Fibroblast of the aortic adventitia (primary cell): Measurements from ENCODE around the gene MEF2C. TPM values are rescaled to one million over a fixed set of nuclear protein-coding genes. Genes with fewer than 3 reads are reported as not detected.
"Not testable (repeated sequence)": the region's sequence is repeated elsewhere in the genome, so short reads cannot be mapped to it uniquely, and the experiment has no call there.

ENCODE experiments used
- DNase-seq: peaks from one replicate; pipeline ENCODE4 v3.0.0-alpha.2; 2010; ENCODE audit warnings: low read depth
- H3K4me3 ChIP-seq: 2 replicates; pipeline ENCODE4 v1.5.1; 2011; ENCODE audit warnings: low read depth, mild to moderate bottlenecking, control low read depth, low read length, moderate library complexity
- total RNA-seq: library from RNA; depleted of rRNA; stranded (reverse); fragments of >200 nt; gene quantifications from 2 replicates; pipeline ENCODE4 v1.2.3, GENCODE V29; 2012; ENCODE audit warnings: low replicate concordance
- TF ChIP-seq, protein P1 (sequence below): IDR thresholded peaks from 2 replicates; pipeline ENCODE4 v1.5.1; 2011; ENCODE audit warnings: mild to moderate bottlenecking, low read length, control low read depth, inconsistent platforms; ENCODE audit not compliant: insufficient read depth

The MEF2C gene
- total RNA-seq, 1 donor, result 38.6 TPM

DNA sequence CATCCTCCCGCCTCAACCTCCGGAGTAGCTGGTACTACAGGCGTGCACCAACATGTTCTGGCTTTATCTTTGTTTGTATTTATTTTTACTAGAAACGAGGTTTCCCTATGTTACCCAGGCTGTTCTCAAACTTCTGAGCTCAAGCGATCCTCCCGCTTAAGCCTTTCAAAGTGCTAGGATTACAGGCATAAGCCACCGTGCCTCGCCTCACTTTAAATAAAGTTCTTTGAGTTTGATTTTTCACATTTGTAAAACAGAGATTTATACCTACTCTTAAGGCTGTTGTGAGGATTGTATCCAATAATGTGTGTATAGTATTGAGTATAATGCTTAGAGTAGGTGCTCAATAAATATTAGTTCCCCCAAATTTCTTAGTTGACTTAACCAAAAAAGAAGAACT, 75.7 kb downstream of the MEF2C start:
- TF ChIP-seq, protein P1, sequence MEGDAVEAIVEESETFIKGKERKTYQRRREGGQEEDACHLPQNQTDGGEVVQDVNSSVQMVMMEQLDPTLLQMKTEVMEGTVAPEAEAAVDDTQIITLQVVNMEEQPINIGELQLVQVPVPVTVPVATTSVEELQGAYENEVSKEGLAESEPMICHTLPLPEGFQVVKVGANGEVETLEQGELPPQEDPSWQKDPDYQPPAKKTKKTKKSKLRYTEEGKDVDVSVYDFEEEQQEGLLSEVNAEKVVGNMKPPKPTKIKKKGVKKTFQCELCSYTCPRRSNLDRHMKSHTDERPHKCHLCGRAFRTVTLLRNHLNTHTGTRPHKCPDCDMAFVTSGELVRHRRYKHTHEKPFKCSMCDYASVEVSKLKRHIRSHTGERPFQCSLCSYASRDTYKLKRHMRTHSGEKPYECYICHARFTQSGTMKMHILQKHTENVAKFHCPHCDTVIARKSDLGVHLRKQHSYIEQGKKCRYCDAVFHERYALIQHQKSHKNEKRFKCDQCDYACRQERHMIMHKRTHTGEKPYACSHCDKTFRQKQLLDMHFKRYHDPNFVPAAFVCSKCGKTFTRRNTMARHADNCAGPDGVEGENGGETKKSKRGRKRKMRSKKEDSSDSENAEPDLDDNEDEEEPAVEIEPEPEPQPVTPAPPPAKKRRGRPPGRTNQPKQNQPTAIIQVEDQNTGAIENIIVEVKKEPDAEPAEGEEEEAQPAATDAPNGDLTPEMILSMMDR, result no peak
- H3K4me3 ChIP-seq, result no peak overlapping the region
- DNase-seq, result no peak

DNA sequence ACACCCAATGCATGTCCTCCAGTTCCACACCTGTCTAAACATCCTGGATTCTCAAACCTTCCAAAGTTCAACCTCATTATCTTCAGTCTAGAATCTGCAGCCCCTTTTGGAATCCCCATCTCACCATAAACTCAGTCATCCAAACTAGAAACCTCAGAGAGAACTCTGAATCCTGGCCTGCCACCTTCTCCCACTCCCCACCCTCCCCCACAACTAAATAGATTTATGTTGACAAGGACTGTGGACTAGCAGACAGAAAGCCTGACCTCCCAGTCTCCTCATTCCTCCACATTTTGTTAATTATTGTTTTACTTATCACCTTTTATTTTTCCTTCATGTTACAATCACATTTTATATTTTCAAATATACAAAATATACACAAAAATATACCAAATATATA, 76.6 kb downstream of the MEF2C start:
- no peak overlapping the region for H3K4me3 ChIP-seq
- TF ChIP-seq, protein P1, result no peak
- DNase-seq, result no peak

DNA sequence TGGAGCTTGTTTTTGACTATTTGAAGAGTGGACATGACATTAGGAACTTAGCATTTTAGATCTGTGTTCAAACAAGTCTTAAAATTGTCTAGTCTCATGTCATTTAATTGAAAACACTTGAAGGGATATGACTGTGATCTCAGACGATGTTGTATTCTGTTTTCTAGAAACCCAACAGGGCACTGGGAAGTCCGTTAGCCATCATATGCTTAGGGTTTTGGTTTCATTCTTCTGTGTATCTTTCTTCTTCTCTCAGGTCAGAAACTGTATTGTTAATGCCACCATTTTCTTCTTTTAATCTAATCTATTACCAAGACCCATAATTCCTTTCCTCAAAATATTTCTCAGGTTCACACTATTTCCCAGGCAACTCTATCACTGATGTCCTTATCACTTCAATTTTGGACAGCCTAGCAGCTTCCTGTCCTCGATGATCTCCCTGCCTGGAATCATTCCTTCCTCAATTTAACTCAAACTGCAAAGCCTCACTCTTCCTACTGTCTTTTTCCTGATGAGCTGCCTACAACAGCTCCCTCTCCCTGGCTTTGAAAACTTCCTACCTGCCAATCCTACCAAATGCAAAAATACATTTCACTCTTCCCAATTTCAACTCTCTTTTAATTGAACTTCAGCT, 77.7 kb downstream of the MEF2C start:
- H3K4me3 ChIP-seq, result no peak overlapping the region
- TF ChIP-seq, protein P1, result no peak
- DNase-seq, result no peak

DNA sequence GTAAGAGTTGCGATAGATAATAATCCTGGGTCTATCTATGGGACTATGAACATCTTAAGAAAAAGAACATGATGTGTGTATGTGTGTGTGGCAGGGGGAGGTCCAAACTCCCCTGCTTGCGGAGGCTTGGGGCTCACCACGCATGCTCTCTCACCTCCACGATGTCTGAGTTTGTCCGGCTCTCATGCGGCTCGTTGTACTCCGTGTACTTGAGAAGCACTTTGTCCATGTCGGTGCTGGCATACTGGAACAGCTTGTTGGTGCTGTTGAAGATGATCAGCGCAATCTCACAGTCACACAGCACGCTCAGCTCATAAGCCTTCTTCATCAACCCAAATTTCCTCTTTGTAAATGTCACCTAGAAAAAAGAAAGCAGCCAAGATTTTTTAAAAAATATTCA, 78.5 kb downstream of the MEF2C start:
- DNase-seq, result no peak
- TF ChIP-seq, protein P1, result no peak
- H3K4me3 ChIP-seq, result no peak overlapping the region

DNA sequence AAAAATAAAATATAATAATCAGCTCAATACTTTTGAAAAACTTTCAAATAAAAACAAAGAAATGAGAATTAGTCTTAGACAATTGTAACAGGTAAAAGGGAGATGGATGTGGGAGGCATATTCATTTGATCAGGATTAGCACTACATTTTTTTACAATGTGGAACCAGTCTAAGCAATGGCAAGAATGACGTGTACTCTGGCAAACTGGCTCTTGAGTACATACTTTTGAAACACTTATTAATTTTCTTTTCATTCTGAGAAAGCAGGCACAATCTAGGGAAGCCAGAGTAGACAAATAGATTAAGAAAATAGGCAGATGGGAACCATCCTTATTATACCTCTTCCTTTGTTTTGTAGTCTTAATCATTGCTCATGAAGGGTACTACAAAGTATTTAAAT, 79.7 kb downstream of the MEF2C start:
- TF ChIP-seq, protein P1, result no peak
- no peak for DNase-seq
- no peak overlapping the region for H3K4me3 ChIP-seq

DNA sequence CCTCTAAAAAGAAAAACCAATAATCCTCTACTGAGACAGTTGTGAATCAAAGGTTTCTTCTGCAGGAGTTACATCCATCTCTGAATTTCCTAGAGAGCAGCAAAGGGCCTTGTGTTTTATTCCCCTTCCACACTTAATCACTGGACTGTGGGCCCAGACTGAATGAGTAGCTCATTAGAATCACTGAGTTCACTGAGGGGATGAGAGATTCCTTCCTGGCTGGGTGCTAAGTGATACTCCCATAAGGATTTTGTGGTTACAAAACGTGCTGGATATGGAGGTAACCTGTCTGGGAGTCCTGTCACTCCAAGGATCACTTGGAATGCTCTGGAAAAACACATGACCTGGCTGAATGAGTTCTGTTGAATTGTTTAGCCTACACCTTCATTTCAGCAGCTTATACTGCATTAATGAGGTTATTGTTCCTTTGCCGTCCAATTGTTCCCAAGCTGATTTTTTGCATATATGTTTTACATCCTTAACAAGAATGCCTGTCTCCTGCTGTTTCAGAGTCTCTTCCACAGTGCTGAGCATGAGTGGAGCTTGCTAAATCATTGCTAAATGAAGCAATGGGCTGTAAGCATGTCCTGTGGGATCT, 82.9 kb downstream of the MEF2C start:
- DNase-seq, result no peak
- TF ChIP-seq, protein P1, result no peak

DNA sequence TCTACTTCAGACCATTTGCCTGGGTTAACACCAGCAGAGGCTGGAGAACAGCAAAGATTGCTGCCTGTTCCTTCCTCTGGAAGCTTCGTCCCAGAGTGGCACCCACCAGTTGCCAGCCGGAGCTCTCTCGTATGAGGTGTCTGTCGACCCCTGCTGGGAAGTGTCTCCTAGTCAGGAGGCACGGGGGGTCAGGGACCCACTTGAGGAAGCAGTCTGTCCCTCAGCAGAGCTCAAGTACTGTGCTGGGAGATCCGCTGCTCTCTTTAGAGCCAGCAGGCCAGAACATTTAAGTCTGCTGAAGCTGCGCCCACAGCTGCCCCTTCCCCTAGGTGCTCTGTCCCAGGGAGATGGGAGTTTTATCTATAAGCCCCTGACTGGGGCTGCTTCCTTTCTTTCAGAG, 84.1 kb downstream of the MEF2C start:
- DNase-seq, result not testable (repeated sequence)

More for the DNA sequence above, 82.9 kb downstream of the MEF2C start:
- H3K4me3 ChIP-seq, result no peak overlapping the region

DNA sequence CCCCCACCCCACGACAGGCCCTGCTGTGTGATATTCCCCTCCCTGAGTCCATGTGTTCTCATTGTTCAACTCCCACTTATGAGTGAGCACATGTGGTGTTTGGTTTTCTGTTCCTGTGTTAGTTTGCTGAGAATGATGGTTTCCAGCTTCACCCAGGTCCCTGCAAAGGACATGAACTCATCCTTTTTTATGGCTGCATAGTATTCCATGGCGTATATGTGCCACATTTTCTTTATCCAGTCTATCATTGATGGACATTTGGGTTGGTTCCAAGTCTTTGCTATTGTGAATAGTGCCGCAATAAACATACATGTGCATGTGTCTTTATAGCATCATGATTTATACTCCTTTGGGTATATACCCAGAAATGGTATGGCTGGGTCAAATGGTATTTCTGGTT, 89.2 kb downstream of the MEF2C start:
- H3K4me3 ChIP-seq, DNase-seq: not testable (repeated sequence)

More for the DNA sequence above, 84.1 kb downstream of the MEF2C start:
- not testable (repeated sequence) for H3K4me3 ChIP-seq
